ENCODE measurements around the gene TMPRSS9.

GRCh38 chr19:2315121-2315817 is 44.8 kb upstream of the TMPRSS9 start:
- TF ChIP-seq, protein P1, sequence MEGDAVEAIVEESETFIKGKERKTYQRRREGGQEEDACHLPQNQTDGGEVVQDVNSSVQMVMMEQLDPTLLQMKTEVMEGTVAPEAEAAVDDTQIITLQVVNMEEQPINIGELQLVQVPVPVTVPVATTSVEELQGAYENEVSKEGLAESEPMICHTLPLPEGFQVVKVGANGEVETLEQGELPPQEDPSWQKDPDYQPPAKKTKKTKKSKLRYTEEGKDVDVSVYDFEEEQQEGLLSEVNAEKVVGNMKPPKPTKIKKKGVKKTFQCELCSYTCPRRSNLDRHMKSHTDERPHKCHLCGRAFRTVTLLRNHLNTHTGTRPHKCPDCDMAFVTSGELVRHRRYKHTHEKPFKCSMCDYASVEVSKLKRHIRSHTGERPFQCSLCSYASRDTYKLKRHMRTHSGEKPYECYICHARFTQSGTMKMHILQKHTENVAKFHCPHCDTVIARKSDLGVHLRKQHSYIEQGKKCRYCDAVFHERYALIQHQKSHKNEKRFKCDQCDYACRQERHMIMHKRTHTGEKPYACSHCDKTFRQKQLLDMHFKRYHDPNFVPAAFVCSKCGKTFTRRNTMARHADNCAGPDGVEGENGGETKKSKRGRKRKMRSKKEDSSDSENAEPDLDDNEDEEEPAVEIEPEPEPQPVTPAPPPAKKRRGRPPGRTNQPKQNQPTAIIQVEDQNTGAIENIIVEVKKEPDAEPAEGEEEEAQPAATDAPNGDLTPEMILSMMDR (IDR thresholded peaks at IDR 0.05), result no peak
- TF ChIP-seq POLR2AphosphoS5 (IDR thresholded peaks at IDR 0.05; ENCODE audit: low read depth, low read length), result no peak
